ENCODE data around the gene CFH. TPM values are rescaled to one million over a fixed set of nuclear protein-coding genes. Genes with fewer than 3 reads are reported as not detected.
A peak's percentile ranks its signal among the peaks of the same experiment; 100 is the strongest.
"Not testable (repeated sequence)": the region's sequence is repeated elsewhere in the genome, so short reads cannot be mapped to it uniquely, and the experiment has no call there.

CFH gene
- total RNA-seq, 1 experiment from 2014 or later = 165 TPM

GRCh38 chr1:196765019-196765740, 113.3 kb downstream of the CFH start:
- not testable (repeated sequence) for DNase-seq (ENCODE audit: low read depth)

GRCh38 chr1:196769823-196770222, 118.0 kb downstream of the CFH start:
- not testable (repeated sequence) for DNase-seq (ENCODE audit: low read depth)

GRCh38 chr1:196773713-196774112, 121.9 kb downstream of the CFH start:
- peak; percentile 1 for DNase-seq (ENCODE audit: low read depth)

- peak; percentile 40 for DNase-seq (ENCODE audit: low read depth)
Observed at GRCh38 chr1:196774175-196774574, 122.3 kb downstream of the CFH start.

GRCh38 chr1:196774603-196775002, 122.8 kb downstream of the CFH start, which contains the start of gene CFHR3:
Gene CFHR3 (plus strand): TSS chr1:196774840. CDS start chr1:196774887, 47 bp downstream.
- no peak for DNase-seq (ENCODE audit: low read depth)

- DNase-seq (ENCODE audit: low read depth) = no peak
Observed at GRCh38 chr1:196777603-196778002, 125.8 kb downstream of the CFH start.

- no peak for DNase-seq (ENCODE audit: low read depth)
Observed at GRCh38 chr1:196779093-196779492, 127.2 kb downstream of the CFH start.

GRCh38 chr1:196791252-196791651, 139.4 kb downstream of the CFH start:
- DNase-seq (ENCODE audit: low read depth) = not testable (repeated sequence)

GRCh38 chr1:196794103-196794502, 142.3 kb downstream of the CFH start:
- DNase-seq (ENCODE audit: low read depth) = not testable (repeated sequence)

Other genes starting within 250 kb of the CFH start
- 0.92 and 1.2 TPM in 2 replicates for gene KCNT2, start 43.6 kb upstream of the CFH start, total RNA-seq (2014; rRNA removed)
- gene CFHR3, start 122.8 kb downstream of the CFH start, total RNA-seq (2014; rRNA removed) = 0.75 TPM in 1 of 2 replicates, not detected in the other
- gene CFHR1, start 167.7 kb downstream of the CFH start, total RNA-seq (2014; rRNA removed) = not detected in 2 replicates
- not detected in 2 replicates for gene CFHR4, start 236.0 kb downstream of the CFH start, total RNA-seq (2014; rRNA removed)